ENCODE measurements around the gene RPS6KA5. TPM values are rescaled to one million over a fixed set of nuclear protein-coding genes. Genes with fewer than 3 reads are reported as not detected.
"Not testable (repeated sequence)": the region's sequence is repeated elsewhere in the genome, so short reads cannot be mapped to it uniquely, and the experiment has no call there.

The RPS6KA5 gene
- total RNA-seq (2014; rRNA removed; shearing (Covaris generic)): 1.2 and 3.3 TPM in 2 replicates

DNA sequence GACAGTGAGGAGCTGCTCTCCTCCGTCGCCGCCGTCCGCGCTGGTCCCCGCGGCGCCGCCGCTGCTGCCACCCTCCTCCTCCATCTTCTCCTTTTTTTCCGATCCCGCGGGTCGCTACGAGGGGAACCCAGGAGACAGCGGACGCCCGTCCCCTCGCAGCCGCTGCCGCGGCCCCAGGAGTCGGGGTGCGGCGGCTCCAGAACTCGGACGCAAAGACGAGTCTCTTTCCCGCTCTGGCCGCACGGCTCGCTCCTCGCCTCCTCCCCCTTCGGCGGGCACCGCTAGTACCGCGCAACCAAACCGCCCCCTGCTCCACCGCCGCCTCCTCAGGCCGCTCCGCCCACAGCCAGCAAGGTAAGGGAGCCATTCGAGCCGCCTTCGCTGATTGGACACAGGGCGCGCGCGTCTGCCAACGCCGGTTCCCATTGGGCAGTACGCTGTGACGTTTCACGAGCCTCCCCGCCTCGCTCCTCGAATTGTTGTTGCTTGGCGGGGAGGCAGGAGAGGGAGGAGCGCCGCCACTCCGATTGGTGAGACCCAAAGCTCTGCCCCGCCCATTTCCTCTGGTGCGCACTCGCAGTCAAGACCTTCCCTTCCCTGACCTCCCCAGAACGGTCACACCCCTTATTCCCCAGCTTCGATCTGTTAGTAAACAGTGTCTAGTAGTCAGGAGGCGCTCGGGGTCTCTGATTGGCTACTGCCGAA, at the start of gene RPS6KA5:
RPS6KA5 (minus strand) TSS at position 291 of the 705 bp plus-strand sequence; CDS start at position 84, 207 bp downstream.
- peak; percentile 100 for DNase-seq (ENCODE audit: low spot score)

DNA sequence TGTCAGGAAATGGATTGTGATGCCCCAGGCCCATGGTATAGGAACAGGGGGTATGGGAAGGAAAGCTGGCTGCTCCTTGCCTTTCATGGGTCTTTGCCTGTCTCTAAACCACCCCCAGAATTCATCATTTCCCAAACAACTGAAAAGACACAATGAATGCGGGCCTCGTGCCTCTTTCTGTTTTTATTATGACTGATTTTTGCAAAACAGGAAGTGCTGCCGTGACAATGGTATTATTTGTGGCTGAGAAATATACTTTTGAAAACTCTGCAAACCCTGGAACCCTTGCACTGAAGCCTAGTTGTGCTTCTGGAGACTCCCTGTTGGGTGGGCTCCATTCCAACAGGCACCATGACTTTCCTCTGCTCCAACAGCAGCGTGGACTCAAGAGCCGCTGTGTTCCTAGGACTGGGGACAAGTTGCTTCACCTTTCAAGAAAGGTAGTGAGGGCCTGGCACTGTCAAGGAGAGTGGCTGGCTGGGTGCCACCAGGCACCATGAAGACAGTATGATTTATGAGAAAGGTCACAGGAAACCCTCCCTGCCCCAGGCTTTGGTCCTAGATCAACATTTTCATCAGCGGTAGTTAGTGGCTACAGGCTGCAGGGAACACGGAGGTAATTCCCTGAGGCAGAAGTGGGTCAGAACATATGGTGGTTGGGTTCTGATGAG, 48.6 kb upstream of the RPS6KA5 start:
- DNase-seq (ENCODE audit: low spot score): no peak

DNA sequence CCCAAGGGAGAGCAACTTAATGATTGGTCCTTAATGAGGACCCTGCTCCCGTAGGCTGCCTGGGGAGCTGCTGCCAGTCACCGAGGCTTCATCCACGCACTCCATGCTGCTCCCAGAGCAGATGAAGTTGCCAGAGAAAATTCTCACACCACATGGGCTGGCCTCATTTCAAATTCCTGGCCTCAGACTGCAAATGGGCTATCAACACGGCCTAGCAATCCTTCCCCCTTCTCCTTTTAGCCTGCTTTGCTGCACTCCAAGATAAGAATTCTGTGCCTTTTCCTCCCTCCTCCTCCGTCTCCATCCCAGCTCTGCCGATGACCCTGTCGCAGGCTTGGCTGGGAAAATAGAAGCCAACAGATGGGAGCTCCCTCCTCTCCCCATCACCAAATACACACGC, 42.7 kb upstream of the RPS6KA5 start:
- DNase-seq (ENCODE audit: low spot score): no peak

DNA sequence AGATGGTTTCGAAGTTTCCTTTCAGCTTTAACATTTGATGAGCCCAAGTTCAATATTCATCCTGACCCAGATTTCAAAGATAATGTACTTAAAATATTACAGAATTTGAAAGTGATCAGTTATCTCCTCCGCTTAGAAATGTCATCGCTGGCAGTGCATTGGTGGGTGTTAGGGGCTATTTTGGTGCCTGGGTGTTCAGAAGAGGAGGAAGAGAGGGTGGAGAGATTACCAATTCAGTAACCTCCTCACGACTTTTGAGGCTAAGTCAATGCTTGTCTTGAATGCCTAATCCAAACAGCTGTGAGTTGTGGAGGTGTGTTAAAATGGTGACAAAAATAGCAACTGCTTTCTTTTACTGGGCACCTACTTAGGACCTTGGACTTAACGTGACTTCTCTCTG, 39.7 kb upstream of the RPS6KA5 start:
- DNase-seq (ENCODE audit: low spot score): no peak

DNA sequence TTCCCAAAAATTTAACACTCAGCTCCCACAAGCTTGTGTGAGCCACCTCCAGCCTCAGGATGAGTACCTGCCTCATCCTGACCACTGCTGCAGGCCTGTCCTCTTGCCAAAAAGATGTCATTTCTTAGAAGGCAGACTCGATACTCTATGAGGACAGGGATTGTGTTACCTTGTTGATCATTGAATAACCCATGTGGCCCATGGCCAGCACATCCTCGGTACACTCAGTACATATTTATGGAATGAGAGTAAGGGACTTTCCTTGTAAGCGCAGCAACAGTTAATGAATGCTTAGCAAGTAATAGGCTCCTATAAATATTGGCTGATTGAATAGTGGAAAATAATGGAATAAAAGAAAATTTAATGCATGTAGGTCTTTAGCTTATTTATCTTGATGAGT, 38.1 kb upstream of the RPS6KA5 start:
- no peak for DNase-seq (ENCODE audit: low spot score)

DNA sequence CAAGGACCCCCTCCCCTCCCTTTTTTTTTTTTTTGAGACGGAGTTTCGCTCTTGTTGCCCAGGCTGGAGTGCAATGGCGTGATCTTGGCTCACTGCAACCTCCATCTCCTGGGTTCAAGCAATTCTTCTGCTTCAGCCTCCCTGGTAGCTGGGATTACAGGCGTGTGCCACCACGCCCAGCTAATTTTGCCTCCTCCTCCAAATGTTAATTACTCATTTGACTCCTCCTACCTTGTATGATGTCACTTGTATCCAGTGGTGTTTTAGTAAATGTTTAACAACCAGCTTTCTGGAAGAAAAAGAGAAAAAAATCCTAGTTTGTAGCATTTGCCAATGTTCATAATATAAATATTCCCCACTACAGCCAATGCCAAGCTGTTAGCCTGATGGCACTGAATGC, 37.2 kb upstream of the RPS6KA5 start:
- DNase-seq (ENCODE audit: low spot score): not testable (repeated sequence)

DNA sequence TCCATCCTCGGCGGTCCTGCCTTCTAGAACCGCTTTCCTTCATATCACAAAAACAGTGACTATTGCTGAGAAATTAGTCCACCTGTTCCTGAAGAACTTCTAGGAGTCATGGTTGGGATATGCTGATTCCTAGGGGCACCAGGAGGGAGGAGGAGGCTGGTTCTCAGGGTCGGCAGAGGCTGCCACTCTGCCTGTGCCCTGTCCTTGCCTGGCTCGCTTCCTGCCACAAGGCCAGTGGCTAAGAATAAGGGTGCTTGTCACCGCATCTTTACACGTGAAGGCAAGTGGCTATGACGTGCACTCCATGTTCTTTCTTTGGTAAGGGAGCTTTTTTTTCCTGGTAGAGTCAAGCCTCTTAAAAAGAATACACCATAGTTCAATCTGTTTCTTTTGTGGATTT, 34.7 kb upstream of the RPS6KA5 start:
- no peak for DNase-seq (ENCODE audit: low spot score)

DNA sequence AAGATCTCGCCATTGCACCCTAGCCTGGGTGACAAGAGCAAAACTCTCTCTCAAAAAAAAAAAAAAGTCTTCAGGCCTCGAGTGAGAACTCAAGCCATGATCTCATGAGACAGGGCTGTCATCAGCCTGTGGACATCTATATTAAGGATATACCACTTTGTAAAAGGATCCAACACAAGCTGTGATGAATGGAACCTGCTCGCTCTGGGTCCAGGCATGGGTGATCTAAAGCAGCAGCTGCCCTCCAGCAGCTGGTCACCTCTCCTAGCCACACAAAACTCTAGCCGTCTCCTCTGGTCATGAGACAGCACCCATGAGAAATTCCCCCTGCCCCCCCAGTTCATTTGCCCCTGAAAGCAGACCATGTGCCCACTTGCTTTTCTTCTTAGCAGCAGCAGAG, 34.3 kb upstream of the RPS6KA5 start:
- no peak for DNase-seq (ENCODE audit: low spot score)

DNA sequence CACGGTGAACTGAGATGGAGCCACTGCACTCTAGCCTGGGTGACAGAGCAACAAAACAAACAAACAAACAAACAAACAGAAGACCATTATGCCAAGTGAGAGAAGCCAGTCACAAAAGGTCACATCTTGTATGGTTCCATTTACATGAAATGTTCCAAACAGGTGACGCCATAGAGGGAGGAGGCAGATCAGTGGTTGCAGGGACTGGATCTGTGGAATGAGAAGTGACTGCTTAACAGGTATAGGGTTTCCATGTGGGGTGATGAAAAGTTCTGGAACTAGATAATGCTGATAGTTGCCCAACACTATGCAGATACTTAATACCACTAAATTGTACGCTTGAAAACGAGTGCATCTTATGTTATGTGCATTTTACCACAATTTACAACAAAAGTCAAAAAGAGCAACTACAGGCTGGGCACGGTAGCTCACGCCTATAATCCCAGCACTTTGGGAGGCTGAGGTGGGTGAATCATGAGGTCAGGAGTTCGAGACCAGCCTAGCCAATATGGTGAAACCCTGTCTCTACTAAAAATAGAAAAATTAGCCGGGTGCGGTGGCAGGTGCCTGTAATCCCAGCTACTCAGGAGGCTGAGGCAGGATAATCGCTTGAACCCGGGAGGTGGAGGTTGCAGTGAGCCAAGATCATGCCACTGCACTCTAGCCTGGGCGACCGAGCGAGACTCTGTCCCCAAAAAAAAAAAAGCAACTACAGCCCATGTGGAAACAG, 33.5 kb upstream of the RPS6KA5 start:
- DNase-seq (ENCODE audit: low spot score): not testable (repeated sequence)

DNA sequence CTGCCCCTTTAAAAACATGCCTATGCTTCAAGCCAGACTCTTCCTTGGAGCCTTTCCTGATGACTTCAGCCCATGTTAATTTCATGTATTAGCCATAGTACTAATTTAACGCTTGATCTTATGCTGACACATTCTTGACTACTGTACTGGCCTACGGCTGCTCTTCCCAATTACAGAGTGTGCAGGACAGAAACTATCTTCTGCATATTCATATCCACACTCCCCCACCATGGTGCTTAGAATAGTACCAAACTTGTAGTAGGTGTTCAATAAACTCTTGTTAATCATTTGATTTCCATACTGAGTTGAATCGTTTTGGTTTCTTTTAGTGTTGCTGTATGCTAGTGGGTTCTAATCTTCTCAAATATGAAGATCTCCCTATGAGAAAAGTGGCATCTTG, 31.6 kb upstream of the RPS6KA5 start:
- DNase-seq (ENCODE audit: low spot score): no peak

DNA sequence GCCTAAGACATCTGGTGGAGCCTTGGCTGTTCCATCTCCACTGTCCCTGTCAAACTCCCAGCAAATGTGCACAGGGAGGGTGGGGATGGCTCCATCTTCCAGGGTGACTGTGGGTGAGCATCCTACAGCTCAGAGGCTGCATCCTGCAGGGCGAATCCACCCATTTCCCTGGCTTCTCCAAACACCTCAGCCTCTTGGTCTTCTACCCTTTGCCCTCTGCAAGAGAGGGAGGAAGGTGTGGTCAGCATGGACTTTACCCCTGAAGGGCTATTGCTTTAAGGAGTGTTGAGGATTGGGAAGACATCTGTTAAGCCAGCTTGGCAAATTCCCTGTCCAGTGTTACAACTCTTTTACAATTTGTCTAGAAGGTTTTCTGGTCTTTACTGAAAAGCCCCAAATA, 30.3 kb upstream of the RPS6KA5 start:
- DNase-seq (ENCODE audit: low spot score): no peak

DNA sequence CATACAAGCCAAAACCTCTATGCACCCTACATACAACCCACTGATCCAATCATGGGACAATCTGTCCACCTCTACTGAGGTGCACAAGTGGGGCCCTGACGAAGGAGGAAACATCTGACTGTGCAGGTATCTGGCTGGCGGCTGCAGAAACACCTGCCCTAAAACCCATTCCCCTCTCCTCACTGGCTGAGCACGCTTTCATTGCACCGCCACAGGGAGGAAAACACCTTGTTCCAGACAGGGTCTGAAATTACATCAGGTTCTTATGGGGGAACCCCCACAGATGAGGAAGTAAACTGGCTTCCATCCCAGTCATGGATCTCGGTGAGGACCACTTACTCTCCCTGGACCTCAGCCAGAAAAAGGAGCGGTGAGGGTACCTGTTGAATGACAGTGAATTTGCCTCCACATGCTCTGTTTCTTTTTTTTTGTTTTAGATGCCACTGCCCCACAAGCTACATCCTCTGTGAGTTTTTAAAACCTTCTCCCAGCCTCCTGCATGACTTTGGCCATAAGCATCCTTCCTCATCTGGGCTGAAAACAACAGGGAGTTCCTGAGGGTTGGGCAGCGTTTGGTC, 29.6 kb upstream of the RPS6KA5 start:
- no peak for DNase-seq (ENCODE audit: low spot score)

DNA sequence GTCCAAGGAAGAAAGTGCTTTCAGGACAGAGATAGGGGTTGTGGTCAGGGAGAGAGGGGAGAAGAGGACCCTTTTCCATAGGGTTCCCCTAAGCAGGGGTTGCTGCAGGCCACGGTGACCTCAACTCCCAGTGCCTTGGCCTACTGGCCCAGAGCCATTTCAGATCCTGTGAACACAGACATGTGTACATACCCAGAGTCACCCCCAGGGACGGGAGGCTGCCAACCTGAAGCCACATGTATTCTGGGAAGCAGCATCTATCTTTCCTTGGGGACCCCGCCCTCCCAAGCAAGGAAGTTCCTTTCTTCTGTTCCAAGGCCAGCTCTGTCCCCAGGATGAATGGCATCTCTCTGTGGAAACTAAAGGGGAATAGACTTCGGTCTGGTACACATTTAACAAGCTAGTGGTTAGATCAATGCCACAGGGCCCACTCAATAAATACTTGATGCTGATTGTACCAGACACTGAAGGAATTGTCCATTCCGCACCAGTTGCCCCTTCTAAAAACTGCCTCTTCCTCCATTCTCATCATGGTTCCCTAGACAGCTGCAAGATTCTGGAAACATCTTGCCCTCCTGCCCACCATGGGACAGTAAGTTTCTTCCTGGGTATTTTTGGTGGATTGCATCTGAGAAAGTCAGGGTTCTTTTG, 28.3 kb upstream of the RPS6KA5 start:
- DNase-seq (ENCODE audit: low spot score): no peak

DNA sequence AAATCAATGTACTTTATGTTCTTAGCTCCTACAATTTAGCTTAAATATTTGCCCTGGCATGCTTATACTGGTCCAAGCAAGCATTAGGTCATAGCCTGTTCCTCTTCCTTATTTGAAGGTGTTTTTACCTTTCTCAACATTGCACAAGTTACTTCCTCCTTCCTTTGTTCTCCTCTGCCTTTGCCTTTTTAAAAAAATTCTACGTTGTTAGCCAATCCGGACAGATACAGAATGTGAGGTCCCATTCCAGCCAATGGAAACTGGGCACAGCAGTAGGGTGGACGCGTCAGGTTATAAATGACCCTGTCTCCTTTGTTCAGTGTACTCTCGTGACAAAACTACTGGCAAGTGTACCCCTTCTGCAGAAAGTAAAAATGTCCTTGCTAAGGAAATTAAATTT, 27.0 kb upstream of the RPS6KA5 start:
- not testable (repeated sequence) for DNase-seq (ENCODE audit: low spot score)

DNA sequence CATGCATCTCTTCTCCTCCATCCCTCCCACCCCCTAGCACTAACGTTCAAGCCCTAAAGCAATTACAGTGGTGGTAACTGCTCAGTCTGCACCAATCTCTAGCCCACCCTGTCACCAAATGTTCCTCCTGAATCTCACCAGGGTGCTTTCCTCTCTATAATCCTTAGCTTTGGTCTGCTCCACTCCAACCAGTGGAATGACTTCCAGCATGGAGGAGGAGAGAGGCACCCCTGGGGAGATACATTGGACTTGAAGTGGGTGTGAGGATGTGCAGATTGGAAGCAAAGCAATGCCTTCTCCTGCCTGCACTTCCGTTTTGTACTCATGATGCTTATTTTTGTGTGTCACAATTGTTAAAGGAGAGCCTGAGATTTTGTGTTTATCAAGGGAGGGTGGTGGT, 24.1 kb upstream of the RPS6KA5 start:
- DNase-seq (ENCODE audit: low spot score): no peak

DNA sequence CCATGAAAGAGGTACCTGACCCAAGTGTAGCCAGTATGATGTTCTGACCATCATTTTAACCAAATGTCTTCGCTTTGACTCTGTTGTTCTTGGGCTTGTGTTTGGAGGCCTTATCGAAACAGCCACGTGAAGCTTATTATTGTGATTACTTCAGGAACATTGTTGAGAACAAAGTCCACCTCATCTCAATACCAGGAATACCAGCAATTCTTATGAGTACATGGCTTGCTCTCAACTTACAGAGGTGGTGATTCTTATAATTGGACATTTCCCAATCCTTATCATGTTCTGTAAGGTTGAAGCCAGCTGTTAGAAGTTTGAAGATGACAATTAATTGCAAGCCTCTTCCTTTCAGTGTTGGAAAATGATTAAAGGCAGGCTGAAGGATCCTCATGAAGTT, 21.8 kb upstream of the RPS6KA5 start:
- DNase-seq (ENCODE audit: low spot score): no peak

DNA sequence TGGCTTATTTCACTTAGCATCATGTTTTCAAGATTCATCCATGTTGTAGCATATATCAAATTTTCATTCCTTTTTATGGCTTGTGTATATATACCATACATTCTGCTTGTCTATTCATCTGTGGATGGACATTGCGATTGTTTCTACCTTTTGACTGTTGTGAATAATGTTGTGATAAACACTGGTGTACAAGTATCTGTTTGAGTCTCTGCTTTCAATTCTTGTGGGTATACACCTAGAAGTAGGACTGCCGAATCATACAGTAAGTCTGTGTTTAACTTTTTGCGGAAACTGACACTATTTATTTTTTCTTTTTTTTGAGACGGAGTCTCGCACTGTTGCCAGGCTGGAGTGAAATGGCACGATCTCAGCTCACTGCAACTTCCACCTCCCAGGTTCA, 19.6 kb upstream of the RPS6KA5 start:
- DNase-seq (ENCODE audit: low spot score): no peak

DNA sequence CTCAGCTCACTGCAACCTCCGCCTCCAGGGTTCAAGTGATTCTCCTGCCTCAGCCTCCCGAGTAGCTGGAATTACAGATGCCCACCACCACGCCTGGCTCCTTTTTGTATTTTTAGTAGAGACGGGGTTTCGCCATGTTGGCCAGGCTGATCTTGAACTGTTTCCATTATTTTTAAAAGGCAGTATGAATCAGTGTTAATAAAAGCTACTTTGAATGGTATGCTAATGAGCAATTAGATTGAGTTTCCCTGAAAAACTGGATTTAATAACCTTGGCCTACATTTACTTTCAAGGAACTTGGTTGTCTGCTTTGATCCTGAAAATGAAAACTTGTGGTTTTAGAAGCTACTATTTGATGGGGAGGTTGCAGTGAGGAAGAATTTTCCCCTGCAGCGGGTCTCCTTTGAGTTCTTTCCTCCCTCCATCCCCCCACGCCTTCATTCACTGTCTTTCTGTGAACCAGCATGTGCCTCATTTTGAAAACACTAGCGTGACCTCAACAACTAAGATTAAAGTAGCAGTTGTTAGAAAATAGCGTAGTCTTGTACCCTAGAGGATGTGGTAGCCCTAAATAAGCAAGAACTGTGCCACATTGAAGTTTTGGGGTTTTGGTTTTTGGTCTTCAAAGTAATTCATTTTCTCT, 17.8 kb upstream of the RPS6KA5 start:
- no peak for DNase-seq (ENCODE audit: low spot score)

DNA sequence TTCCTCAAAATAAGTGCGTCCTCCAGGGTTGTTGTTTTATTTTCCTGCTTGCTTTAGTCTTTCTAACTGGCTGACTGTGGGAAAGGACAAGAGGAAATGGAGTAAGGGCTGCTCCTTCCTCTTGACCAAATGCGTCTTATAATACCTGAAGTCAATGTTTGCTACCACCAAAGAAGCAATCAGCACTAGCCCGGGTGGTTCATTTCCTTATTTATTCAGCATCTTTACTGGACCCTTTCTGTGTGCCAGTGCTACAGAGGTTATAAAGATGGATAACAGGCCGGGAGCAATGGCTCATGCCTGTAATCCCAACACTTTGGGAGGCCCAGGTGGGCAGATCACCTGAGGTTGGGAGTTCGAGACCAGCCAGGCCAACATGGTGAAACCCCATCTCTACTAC, 15.1 kb upstream of the RPS6KA5 start:
- DNase-seq (ENCODE audit: low spot score): no peak

DNA sequence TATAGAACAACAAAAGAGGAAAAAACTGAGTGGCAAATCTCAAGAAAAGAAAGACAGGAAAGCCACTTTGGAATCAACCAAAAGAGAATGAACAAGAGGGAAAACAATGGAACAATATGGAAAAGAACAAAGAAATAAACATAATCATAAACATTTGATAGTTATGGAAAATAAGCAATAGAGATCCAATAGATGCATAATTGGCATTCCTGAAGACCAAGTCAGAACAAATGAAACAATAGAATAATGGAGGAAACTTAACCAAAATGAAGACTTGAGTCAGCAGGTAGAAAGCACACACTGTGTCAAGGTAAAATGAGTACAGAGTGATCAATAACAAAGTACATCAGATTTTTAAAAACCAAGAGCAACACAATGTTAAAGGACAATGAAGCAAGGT, 10.1 kb upstream of the RPS6KA5 start:
- DNase-seq (ENCODE audit: low spot score): no peak

DNA sequence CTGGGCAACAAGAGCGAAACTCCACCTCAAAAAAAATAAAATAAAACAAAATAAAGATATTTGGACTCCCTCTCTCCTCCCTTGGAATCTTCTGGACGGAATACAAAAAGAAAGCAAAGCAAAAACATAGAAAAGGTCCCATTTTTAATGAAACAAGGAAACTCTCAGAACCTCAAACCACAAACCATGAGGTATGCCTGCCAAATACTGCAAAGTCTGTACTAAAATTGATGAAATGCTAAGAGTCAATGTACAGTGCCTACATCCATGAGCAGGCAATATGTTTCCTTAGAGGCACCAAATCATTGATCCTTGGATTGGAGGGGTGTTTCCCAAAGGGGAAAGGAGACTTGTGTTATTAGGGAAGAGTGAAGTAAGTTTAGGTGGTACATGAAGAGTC, 8.2 kb upstream of the RPS6KA5 start:
- no peak for DNase-seq (ENCODE audit: low spot score)

DNA sequence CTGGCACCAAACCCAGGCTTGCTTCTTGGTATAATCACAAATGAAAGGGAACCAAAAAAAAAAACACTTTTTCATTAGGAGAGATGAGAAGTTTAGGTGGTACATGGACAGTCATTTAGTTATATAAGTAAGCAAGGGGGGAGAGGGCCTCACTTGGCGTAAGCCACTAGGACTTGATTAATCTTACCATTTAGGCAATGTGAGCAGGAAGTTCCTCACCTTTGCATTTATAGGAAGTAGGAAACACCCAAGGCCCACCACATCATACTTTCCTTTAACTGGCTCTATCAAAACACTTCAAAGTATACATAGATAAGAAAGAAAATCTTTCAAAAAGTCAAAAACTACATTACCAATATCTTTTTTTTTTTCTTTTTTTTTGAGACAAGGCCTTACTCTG, 6.7 kb upstream of the RPS6KA5 start:
- DNase-seq (ENCODE audit: low spot score): no peak

Data from H4 (cell line).